ENCODE results near the gene FASTKD1.

Gene FASTKD1

GRCh38 chr2:169495310-169495928 is 78.2 kb downstream of the FASTKD1 start:
- DNase-seq, result no peak

GRCh38 chr2:169493360-169493759 is 80.3 kb downstream of the FASTKD1 start:
- DNase-seq, result no peak

- no peak for DNase-seq
These were observed 82.3 kb downstream of the FASTKD1 start for GRCh38 chr2:169491378-169491777.

GRCh38 chr2:169490834-169491233 is 82.8 kb downstream of the FASTKD1 start:
- DNase-seq, result no peak

- no peak for DNase-seq
These were observed 87.2 kb downstream of the FASTKD1 start for GRCh38 chr2:169486487-169486886.

- DNase-seq, result no peak
These were observed 88.0 kb downstream of the FASTKD1 start for GRCh38 chr2:169485650-169486138.

GRCh38 chr2:169480079-169480465 is 93.6 kb downstream of the FASTKD1 start:
- DNase-seq, result no peak

Measured in activated CD4-positive, alpha-beta T cell treated with anti-CD3 and anti-CD28 coated beads, Interleukin-2, amount 50 U/mL, for 1 hour (primary cell).